Measurements from ENCODE around the gene HACD3.

DNA sequence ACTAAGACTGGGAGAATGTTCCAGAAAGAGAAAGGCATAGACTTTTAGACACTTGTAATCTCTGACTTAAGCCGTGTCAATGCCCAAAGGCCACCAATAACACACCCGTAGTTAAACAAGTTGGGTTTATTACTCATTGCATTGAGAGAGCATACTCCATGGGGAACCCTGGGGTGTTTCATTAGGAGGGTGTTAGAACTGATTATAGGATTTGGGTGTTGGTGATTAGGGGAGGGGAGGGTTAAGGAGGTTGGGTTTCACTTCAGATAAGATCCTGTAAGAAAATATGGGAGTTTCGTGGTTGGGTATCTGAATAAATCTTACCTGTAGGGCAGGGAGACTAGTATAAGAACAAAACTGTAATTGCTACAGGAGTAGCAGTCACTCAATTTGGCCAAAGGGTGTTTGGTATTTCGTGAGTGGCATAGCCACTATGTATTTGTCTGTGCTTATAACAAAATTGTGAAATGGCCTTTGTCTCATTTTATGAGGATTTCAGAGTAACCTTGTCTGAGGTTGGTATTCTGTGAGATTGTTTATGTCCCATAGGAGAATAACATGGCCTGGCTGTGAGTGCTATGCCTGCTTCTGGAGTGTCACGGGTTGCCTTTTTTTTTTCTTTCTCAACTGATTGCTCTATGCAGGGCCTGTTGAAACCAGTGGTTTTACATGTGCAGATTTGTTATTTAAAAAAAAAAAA lies 2.9 kb downstream of the HACD3 start:
- TF ChIP-seq, protein P1, sequence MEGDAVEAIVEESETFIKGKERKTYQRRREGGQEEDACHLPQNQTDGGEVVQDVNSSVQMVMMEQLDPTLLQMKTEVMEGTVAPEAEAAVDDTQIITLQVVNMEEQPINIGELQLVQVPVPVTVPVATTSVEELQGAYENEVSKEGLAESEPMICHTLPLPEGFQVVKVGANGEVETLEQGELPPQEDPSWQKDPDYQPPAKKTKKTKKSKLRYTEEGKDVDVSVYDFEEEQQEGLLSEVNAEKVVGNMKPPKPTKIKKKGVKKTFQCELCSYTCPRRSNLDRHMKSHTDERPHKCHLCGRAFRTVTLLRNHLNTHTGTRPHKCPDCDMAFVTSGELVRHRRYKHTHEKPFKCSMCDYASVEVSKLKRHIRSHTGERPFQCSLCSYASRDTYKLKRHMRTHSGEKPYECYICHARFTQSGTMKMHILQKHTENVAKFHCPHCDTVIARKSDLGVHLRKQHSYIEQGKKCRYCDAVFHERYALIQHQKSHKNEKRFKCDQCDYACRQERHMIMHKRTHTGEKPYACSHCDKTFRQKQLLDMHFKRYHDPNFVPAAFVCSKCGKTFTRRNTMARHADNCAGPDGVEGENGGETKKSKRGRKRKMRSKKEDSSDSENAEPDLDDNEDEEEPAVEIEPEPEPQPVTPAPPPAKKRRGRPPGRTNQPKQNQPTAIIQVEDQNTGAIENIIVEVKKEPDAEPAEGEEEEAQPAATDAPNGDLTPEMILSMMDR (conservative IDR thresholded peaks at IDR 0.05), result no peak
- no peak for TF ChIP-seq ZFX (IDR thresholded peaks at IDR 0.05)

All from C4-2B (cell line).